ENCODE measurements around the gene SCYGR7.

- TF ChIP-seq CTCF (IDR thresholded peaks at IDR 0.05) (no peak), EP300 (IDR thresholded peaks at IDR 0.05) (no peak)
These were observed 33.8 kb downstream of the SCYGR7 start for GRCh38 chr2:227761740-227762476.

All from esophagus muscularis mucosa (tissue), 3 donors.